GM18502 (cell line): Measurements from ENCODE around the gene CDH23.

Experiments
- ATAC-seq: cut with Tn5 transposase; IDR thresholded peaks from one replicate; pipeline ENCODE4 v1.9.1; 2021; ENCODE audit warnings: mild to moderate bottlenecking; ENCODE audit not compliant: unreplicated experiment, poor library complexity

Gene CDH23

DNA sequence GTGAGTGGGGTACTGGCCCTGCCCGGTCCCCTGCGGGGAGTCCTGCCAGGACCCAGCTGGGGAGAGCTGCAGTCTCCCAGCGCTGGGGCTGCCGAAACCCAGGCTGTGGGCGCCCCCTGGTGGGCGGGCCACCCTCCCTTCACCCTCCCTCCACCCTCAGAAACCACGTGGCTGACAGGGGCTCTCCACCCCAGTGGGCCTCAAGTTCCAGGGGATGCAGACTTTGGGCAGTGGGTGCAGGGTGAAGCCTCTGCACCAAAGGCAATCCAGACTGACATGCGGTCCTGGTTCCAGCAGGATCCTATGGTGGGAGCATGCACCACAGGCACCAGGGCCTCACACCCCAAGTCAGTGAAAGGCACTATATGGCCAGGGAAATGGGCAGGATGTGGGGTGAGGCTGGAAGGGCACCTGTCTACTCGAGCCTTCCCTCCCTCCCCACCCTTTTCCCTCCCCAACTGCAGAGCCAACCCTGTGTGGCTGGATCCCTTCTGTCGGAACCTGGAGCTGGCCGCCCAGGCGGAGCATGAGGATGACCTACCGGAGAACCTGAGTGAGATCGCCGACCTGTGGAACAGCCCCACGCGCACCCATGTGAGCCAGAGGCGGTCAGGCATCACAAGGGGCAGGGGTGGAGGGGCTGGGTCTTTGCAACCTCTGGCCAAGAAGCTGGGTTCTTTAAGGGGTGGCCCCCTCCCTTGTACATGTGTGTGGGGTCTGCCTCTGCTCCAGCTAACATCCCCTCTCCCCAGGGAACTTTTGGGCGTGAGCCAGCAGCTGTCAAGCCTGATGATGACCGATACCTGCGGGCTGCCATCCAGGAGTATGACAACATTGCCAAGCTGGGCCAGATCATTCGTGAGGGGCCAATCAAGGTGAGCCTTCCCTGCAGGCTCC is 415.5 kb downstream of the CDH23 start:
- ATAC-seq: peak; percentile 59

DNA sequence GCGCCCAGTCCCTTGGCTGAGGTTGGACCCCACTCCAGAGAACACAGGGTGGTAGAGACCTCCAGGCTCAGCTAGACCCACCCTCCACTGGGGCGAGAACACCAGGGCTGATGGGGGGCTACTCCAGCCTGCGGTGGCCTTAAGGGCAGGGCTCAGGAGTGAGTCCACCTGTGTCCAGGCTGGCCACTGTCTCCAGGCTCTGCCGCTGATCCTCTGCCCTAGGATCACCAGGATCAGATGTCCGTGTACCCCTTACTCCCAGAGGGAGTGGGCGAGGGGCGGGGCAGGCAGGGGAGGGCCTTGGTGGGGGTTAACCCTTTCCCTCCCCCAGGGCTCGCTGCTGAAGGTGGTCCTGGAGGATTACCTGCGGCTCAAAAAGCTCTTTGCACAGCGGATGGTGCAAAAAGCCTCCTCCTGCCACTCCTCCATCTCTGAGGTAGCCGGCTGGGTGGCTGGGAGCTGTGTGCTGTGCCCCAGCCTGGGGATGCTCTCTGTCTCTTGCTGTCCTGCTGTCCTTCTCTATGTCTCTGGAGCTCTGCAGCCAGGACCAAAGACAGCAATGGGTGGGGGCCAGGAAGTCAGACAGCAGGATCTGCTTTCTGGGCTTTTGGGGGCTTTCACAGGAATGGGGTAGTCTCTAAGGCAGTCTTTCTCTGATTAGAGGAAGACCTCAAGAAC is 416.3 kb downstream of the CDH23 start:
- no peak for ATAC-seq

DNA sequence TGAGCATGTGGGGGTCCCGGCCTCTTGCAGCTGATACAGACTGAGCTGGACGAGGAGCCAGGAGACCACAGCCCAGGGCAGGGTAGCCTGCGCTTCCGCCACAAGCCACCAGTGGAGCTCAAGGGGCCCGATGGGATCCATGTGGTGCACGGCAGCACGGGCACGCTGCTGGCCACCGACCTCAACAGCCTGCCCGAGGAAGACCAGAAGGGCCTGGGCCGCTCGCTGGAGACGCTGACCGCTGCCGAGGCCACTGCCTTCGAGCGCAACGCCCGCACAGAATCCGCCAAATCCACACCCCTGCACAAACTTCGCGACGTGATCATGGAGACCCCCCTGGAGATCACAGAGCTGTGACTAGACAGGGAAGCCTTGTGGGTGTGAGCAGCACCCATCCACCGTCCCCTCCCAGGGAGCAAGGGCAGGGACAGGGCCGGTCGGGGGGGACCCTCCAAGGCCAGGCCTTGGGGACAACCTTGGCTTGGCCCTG is 418.2 kb downstream of the CDH23 start:
- no peak for ATAC-seq

DNA sequence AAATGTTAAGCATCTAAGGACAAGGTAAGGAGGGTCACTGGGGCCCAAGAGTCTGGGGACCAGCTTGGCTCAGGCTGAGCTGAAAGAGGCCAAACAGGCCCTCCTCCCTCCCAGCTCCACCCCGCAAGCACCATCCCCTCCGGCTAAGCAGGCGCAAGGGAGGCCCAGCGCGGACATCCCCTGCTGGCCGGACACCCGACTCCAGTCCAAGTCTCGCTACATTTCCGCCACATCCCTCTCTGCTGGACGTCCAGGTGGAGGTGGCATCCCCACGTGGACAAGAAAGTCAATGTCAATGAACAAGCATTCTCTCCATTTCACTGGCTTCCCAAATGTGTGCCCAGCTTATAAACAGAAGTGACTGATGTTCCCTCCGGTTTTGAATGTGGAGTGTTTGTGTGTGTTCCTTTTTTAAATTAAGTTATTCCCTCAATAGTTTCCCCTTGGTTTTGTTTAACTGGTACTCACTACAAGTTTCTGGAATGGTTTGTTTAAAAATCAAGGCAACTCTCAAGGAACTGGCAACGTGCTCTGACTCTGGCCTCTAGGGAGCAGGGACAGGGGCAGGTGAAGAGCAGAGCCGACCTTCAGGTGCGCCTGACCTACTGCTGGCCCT is 418.9 kb downstream of the CDH23 start:
- no peak for ATAC-seq

DNA sequence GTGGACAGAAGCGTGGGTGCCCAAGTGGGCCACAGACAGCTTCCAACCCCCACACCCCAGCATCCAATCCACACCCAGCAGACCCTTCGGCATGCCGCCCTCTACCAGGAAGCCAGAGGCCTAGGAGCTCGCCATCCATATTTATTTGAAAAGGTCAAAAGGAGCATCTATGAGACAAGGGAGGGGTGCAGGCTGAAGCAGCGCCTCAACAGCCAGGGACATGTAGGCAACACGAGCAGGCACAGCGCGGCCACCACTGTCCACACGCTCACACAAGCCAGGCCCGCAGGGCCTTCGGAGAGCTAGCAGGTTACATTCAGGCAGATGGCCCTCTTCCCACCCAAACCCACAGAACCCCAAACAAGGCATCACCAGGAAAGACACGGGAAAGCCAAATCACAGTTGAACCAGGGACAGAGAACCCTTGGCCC is 419.7 kb downstream of the CDH23 start:
- no peak for ATAC-seq

DNA sequence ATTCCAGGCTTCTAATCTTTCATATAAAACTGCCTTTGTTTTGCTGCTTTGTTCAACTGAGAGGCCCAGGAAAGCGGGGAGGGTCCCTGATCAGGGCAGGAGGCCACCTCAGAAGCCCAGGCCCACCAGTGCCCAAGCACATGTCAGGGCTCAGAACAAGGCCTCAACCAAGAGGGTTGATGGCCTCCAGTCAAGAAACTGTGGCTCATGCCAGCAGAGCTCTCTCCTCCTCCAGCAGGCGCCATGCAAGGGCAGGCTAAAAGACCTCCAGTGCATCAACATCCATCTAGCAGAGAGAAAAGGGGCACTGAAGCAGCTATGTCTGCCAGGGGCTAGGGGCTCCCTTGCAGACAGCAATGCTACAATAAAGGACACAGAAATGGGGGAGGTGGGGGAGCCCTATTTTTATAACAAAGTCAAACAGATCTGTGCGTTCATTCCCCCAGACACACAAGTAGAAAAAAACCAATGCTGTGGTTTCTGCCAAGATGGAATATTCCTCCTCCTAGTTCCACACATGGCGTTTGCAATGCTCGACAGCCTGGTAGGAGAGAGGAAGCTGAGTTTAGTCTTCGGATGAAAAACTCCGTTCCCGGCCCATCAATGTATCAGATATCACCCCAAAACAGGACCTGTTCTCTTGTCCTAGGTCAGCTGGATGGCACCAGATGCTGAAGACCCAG is 420.4 kb downstream of the CDH23 start:
- no peak for ATAC-seq

DNA sequence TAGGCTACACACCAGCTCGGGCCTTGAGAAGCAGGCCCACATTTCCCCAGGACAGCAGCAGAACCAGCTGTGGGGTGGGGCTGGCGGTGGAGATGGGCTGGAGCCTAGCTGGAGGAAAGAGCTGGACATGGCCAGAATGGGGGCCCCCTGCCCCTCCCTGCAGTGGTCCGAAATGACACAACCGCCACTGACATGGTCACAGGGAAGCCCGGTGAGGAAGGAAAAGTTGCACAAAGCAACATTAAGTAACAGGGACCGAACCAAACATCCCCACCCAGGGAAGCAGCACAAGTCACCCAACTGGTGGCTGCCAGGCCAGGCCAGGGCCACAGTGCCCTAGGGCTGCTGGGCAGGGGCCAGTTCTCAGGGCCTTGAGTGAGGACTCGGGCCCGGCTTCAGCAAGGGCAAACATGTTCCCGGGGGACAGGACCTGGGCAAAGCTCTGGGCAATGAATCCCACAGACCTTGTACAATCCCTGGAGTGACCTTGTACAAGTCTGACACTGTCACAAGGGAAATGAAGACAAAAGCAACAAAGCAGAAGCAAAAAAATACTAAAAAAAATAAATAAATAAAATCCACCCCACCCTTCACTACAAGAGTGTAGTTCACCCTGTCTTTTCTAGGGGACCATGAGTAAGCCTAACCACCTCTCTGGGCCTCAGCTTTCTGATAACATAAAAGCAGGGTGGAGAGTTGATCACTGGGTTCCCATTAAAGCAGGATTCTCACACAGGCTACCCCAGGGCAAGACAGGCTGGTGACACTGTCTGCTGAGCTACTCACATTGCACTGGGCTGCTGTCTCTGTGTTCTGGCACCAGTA is 421.3 kb downstream of the CDH23 start:
- no peak for ATAC-seq

DNA sequence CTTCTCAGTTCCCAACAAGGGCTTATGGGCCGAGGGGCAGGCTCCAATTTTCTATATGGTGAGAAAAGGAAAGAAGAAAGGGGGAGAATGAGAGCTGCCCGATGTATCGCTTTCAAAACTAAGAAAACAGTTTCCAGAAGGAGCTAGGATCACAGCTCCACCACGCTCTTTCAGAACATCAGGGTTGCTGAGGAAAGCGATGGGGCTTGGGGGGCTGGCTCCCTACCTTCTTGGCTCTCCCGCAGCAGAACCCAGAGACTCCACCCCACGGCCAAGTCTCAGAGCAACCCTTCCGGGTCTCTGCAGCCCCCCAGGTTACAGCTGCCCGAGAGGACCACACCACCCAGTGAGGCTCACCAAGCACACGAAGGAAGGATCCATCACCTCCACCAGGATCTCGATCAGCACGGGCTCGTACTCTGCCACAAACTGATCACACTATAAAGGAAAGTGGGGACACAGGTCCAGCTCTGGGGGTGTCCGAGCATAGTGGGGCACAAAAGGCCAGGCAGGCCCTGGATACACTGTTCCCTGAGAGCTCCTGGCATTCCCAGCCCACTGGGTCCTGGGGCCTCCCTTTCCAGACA is 422.0 kb downstream of the CDH23 start:
- ATAC-seq: no peak

DNA sequence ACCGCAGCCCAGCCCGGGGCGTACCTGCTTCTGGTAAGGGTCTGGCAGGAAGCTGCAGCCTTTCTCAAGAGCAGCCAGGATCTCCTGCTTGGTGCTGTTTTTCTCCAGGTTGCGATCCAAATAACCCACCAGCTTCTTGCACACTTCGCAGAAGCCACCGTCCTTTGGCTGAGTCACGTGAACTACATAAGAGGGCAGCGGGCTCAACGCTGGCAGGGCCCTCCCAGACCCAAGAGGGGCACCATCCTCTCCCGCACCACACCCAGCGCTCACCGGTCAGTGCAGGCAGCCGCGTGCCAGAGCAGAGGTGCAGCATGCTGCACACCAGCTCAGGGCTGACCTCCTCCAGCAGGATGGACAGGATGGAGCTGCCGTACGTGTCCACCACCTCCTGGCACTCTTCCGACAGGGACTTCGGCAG is 422.7 kb downstream of the CDH23 start:
- ATAC-seq: no peak

DNA sequence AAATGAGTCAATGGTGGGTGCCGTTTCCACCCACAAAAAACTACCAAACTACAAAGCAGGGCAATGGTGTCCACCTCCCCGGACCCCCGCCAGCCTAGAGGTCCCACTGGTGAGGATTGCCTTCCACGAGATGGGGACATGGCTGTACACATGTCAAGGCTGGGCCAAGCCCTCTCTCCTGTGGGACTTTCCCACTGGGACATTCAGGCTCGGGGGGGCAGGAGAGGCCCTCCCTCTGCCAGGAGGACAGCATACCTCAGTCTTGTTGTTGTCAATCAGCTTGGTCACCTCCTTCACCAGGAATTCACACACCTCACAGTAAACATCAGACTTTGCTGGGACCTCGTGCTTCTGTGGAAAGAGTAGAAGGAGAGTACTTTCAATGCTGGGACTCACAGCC is 423.3 kb downstream of the CDH23 start:
- no peak for ATAC-seq

DNA sequence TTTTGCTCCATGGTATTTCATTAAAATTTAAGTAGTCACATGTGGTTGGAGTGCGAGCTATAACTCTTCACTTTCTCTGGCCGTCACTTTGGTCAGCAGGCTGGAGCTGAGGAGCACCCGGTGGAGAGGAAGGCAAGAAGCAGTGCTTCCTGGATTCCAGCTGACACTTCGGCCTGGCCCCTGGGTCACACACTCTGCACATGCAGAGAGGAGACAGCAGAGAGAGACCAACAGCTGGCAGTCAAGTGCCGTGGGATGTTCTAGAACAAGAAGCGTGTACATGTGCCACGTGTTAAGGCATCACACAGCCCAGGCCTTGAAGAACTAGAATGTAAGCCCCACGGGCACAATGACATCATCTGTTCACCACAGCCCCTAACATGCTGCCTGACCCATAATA is 424.2 kb downstream of the CDH23 start:
- ATAC-seq: no peak

DNA sequence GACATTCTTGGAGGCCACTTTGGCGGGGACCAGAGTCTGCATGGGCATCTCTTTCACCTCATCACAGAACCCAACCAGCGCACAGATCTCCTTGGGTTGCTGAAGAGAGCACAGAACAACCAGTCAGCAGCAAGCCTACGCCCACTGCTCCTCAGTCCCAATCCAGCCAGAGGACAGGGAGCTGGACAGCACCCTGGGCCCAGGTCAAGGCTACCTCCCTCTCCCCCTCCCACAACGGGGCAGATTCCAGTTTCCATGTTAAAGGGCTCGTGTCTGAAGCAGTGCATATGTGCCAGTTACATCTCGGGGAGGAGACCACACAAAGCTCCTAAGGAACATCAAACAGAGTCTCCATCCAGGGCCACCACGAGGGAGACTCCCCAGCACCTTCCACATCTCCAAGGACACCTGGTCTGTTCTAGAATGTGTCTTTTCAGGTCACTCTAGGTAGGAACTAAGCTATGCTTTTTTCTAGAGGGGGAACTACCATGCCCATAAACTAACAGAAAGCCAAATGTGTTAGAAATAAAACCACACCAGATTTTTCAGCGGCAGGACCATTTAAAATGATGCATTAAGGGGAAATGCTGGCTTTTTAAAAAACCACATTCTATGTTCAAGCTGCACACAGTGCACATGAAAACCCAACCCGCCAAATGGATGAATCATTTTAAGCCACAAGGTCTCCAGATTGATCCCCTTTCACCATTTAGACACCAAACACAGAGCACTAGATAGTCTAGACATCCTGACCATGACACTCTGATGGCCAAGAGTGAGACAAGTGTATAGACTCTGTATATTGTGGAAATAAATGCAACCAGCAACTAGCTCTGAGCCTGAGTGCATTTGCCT is 425.4 kb downstream of the CDH23 start:
- no peak for ATAC-seq

DNA sequence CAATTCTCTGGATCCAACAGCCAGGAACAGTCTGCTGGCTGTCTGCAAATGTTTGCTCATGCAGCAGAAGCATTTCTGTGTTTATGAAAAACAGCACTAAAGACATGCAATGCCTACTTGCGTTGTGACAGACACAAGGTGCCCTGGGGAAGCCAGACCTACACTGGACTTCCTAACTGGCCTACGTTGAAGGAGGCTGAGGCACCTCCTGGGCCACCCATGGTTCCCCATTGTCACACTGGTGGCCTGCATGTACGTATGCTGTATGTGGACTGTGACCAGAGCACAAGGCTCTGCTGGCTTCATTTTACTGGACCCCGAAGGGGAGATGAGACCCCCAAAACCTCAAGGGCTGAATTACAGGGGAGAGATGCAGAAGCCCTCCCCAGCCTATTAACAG is 426.6 kb downstream of the CDH23 start:
- ATAC-seq: no peak

DNA sequence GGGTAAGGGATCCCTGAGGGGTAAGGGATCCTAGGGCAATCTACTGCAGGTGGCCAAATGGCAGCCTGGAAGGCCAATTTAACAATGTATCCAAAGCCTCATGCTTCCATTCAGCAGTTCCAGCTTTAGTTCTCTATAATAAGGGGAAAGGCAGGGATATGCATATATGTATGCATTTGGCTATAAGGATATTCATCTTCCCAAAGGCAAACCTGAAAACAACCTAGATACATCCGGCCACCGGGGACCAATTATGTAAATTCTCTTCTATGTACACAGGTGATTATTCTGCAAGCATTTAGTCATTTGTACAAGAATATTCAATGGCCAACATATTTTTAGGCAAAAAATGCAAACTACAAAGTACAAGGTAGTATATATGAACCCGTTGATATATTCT is 427.6 kb downstream of the CDH23 start:
- no peak for ATAC-seq

DNA sequence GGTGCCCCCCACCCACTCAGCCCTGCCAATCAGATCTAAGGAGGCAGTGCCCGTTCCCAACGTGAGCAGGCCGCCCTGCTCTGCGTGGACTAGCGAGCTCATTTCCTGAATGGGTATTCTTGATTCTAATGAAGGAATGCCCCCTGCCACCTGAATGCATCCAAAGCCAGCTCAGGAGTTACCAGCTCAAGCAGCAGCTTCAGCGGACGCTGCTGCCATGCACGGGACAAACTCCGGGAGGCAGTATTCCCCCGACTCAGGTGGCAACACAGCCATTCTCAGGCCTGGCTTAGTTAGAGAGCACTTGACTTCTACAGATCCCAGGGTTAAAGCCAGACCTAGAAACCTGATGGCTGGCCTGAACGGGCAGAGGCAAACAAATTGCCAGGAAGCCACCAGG is 428.5 kb downstream of the CDH23 start:
- no peak for ATAC-seq

DNA sequence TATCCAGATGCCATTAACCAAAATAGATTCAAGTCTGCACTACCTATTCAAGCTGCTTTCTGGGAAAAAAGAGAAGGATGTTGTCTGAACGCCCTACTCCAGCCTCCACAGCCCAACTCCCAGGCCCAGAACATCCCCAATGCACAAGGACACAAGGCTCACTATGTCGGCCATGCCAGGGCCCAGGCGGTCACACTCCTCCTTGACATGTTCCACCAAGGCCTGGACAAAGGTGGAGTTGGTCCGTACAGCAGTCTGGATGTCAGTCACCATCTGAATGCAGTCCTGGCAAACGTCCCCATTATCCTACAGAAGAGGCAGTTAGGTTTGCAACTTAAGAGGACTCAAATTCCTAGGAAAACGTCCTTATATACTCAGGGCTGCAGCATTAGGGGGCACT is 431.1 kb downstream of the CDH23 start:
- no peak for ATAC-seq

DNA sequence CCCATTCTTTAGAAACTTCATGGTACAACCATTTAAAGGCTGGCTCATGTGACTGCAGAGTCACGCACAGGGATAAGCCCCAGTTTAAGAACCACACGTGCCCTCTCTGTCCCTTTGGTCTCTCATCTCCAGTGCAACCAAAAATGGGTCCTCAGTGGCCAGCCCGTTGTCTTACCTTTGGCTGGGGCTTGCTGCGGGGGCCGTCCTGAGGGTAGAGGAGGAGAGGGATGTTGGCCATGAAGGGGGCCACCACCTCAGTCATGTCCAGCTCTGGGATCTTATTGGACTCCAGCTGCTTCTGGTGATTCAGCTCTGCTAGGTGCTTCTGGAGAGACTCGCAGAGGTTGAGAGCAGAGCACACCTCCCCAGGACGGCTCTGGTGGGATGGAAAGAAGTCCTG is 432.0 kb downstream of the CDH23 start:
- ATAC-seq: no peak

DNA sequence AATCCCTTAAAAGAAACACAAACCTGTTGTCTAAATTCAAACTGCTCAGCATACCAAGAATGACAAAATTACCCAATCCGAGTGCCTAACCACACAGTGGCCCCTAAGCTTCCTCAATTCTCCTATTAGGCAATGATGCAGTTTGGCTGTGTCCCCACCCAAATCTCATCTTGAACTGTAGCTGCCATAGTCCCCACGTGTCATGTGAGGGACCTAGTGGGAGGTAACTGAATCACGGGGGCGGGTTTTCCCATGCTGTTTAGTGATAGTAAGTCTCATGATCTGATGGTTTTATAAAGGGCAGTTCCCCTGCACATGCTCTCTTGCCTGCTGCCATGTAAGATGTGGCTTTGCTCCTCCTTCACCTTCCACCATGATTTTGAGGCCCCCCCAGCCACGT is 432.5 kb downstream of the CDH23 start:
- ATAC-seq: no peak

DNA sequence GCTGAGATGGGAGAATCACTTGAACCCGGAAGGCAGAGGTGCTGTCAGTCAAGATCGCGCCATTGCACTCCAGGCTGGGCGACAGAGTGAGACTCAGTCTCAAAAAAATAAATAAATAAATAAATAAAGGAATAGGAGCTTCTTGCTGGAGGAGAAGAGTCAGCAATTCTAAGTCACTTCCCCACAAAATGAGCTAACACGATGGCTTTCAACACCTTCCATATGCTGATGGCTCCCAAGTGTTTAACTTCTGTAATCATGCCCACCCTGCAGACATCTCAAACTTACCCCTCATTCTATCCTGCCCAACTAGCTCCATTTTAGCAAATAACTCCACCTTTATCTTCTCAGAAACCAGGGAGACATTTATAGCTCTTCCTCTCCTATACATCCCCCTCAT is 433.2 kb downstream of the CDH23 start:
- ATAC-seq: no peak
